Vagina (tissue), 2 donors: Measurements from ENCODE around the gene FZD8.

Source experiments
- POLR2A ChIP-seq, 2 donors: fragments of 450-650 bp; IDR thresholded peaks; one replicate each; pipeline ENCODE4 v1.6.1; 2017; ENCODE audit warnings: antibody characterized with exemption in 2 of 2, mild to moderate bottlenecking in 2 of 2, moderate library complexity in 2 of 2
- POLR2AphosphoS5 ChIP-seq, 2 donors: sonication (generic); formaldehyde crosslinking; IDR thresholded peaks; one replicate each; pipeline ENCODE4 v1.9.0; 2017; ENCODE audit warnings: antibody characterized with exemption in 2 of 2, mild to moderate bottlenecking in 2 of 2, low read depth in 1 of 2; ENCODE audit not compliant: insufficient read depth in 1 of 2
- TF ChIP-seq, protein P1 (sequence below), 3 experiments: fragments of 450-650 bp in 2 of 3; fragments of 200-600 bp in 1 of 3; sonication (generic) in 1 of 3; IDR thresholded peaks; one replicate each; pipeline ENCODE4 v1.5.1; 2017 to 2019; ENCODE audit warnings: antibody characterized with exemption in 3 of 3, mild to moderate bottlenecking in 2 of 3, moderate library complexity in 2 of 3

DNA sequence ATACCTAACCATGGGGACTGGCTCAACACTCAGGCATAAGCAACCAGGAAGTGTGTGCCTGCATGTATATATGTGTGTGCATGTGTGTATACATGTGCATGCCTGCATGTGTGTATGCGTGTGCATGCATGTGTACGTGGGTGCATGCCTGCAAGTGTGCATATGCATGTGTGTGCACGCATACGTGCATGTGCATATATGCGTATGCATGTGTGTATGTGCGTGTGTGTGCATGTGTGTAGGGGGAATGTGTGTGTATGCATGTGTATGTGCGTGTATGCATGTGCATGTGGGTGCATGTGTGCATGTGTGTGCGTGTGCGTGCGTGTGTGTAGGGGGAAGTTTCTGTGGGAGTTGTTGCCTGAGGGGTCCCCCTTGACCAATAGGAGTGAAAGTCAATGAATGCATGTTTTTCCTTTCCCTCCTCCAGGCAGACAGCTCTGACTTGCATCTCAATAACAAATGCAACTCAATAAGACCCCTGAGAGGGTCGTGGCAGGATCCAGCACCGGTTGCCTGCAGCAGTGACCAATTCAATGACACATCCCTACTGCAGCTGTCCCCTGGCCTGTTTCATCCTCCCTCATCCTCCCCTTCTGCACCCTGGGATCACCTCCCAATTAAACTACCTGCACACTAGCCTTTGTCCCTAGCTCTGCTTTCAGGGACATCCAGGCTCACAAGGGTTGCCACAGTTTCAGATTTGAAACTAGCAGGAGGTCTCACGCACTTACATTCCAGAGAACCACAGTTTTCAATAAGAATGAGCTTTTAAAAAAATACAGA, 27.0 kb upstream of the FZD8 start:
- TF ChIP-seq, protein P1, sequence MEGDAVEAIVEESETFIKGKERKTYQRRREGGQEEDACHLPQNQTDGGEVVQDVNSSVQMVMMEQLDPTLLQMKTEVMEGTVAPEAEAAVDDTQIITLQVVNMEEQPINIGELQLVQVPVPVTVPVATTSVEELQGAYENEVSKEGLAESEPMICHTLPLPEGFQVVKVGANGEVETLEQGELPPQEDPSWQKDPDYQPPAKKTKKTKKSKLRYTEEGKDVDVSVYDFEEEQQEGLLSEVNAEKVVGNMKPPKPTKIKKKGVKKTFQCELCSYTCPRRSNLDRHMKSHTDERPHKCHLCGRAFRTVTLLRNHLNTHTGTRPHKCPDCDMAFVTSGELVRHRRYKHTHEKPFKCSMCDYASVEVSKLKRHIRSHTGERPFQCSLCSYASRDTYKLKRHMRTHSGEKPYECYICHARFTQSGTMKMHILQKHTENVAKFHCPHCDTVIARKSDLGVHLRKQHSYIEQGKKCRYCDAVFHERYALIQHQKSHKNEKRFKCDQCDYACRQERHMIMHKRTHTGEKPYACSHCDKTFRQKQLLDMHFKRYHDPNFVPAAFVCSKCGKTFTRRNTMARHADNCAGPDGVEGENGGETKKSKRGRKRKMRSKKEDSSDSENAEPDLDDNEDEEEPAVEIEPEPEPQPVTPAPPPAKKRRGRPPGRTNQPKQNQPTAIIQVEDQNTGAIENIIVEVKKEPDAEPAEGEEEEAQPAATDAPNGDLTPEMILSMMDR (IDR thresholded peaks at IDR 0.05) = no peak
- TF ChIP-seq POLR2A (IDR thresholded peaks at IDR 0.05) (no peak), POLR2AphosphoS5 (IDR thresholded peaks at IDR 0.05; ENCODE audit: insufficient read depth in 1 of 2, low read depth in 1 of 2) (no peak)
